Activated naive CD8-positive, alpha-beta T cell treated with anti-CD3 and anti-CD28 coated beads, Interleukin-2, amount 10 ng/mL, durations not matched to agents 7 days and 5 days (primary cell): ENCODE data around the gene SLC14A1. TPM values are rescaled to one million over a fixed set of nuclear protein-coding genes. Genes with fewer than 3 reads are reported as not detected.

Experiments used
- ATAC-seq: fragments of 150-1000 bp; cut with Tn5 transposase; one replicate; pipeline ENCODE4 v1.10.0; 2021; ENCODE audit warnings: low read depth, moderate library complexity
- POLR2A ChIA-PET: fragments of 350-600 bp; sonication (Branson Sonifier 250); formaldehyde crosslinking; loops from one replicate; lab custom pipeline; 2021; ENCODE audit warnings: antibody characterized with exemption; lab: Charles Lee
- DNase-seq: peaks from one replicate; pipeline ENCODE4 v3.0.0; 2021
- H3K27ac Mint-ChIP-seq: one replicate; pipeline ENCODE4 v1.8.0; 2022; ENCODE audit warnings: mild to moderate bottlenecking, mixed read lengths
- H3K27me3 Mint-ChIP-seq: one replicate; pipeline ENCODE4 v1.8.0; 2022; ENCODE audit warnings: mild to moderate bottlenecking, moderate library complexity, mixed read lengths
- H3K36me3 Mint-ChIP-seq: one replicate; pipeline ENCODE4 v1.8.0; 2021; ENCODE audit warnings: mild to moderate bottlenecking, mixed read lengths
- H3K4me1 Mint-ChIP-seq: one replicate; pipeline ENCODE4 v1.8.0; 2021; ENCODE audit warnings: mixed read lengths
- H3K4me3 Mint-ChIP-seq: one replicate; pipeline ENCODE4 v1.8.0; 2022; ENCODE audit warnings: mild to moderate bottlenecking, moderate library complexity, mixed read lengths
- H3K9me3 Mint-ChIP-seq: one replicate; pipeline ENCODE4 v1.8.0; 2021; ENCODE audit warnings: mixed read lengths
- total RNA-seq, 2 experiments: library from RNA; stranded (reverse); gene quantifications; one replicate each; pipeline ENCODE4 v1.2.3, GENCODE V29; 2021

The SLC14A1 gene
- total RNA-seq, 2 experiments from 2014 or later, result 3.1 to 3.5 TPM

DNA sequence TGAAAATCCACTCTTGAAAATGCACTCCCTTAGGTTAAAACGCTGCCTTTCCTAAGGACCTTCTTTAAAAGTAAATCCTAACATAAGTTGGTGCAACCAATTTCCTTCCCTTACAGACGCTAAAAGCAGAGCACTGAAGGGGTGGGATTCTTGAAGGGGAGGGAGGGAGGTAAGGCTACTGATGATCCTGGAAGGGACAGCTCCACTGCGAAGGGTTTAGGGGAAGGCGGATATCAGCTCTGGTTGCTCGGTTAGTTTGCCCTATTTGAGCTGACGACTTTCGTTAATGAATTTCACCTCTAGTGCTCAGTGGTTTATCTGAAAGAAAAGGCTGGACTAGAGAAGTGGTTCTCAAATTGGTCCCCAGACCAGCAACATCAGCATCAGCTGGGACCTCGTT, 51.8 kb downstream of the SLC14A1 start:
- POLR2A ChIA-PET, result interaction anchor here (0.6 kb wide), 1 partner anchor 100 kb away, joined by 3 read pairs; no protein-coding TSS in a partner anchor
- ATAC-seq, result no peak

DNA sequence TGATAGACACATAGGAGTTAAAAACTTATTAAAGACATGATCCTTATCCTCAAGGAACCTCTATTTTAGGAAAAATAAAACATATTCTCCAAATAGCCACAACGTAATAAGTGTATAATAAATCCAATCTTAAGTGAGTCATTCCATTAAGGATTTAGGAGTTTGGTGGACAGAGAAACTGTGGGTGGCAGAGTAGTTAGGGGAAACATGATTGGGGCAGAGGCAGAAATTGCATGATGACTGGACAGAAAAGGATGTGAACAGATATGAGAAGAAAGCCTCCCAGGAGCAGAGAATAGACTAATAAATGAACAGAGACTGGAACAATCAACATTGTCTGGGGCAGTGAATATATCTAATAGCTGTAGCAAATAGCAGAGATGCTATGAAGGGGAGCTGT, 53.4 kb downstream of the SLC14A1 start:
- DNase-seq, result no peak
- no peak for ATAC-seq
- POLR2A ChIA-PET, result no interaction called here
- Mint-ChIP-seq H3K4me1 (peaks cover 15% of the 10 kb centered on the region), H3K27me3 (peaks cover 41% of the 10 kb centered on the region), H3K36me3 (peaks cover 2% of the 10 kb centered on the region), H3K9me3 (no peaks in the 10 kb centered on the region), H3K27ac (no peak overlapping the region), H3K4me3 (no peak overlapping the region)

More for the DNA sequence above, 51.8 kb downstream of the SLC14A1 start:
- Mint-ChIP-seq H3K9me3 (peaks cover 1% of the 10 kb centered on the region), H3K4me1 (peaks cover 19% of the 10 kb centered on the region), H3K27me3 (peaks cover 53% of the 10 kb centered on the region), H3K27ac (no peak overlapping the region), H3K4me3 (peak overlapping the region; percentile 78), H3K36me3 (peaks cover 2% of the 10 kb centered on the region)
- DNase-seq, result no peak

DNA sequence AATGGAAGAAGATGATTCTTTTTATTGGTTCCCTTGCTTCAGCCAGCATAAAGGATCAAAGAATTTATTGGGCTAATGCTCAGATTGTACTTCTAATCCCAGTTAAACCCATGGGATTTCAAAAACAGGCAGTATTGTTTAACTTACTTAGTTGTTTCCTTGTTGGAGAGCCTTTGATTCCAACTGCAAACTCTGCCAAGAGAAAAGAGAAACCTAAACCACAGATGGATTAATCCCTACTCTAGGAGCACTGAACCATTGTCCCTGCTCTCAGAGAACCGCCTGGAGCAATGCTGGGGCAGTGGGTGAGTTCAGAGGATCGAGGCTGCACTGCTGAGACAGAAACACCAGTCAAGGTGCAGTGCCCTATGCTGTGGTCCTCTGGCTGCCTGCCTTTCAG, 56.6 kb downstream of the SLC14A1 start:
- Mint-ChIP-seq H3K4me1 (peaks cover 11% of the 10 kb centered on the region), H3K4me3 (no peak overlapping the region), H3K27me3 (peaks cover 43% of the 10 kb centered on the region), H3K27ac (no peak overlapping the region), H3K36me3 (peaks cover 2% of the 10 kb centered on the region), H3K9me3 (no peaks in the 10 kb centered on the region)
- no peak for ATAC-seq
- POLR2A ChIA-PET, result no interaction called here
- DNase-seq, result no peak

DNA sequence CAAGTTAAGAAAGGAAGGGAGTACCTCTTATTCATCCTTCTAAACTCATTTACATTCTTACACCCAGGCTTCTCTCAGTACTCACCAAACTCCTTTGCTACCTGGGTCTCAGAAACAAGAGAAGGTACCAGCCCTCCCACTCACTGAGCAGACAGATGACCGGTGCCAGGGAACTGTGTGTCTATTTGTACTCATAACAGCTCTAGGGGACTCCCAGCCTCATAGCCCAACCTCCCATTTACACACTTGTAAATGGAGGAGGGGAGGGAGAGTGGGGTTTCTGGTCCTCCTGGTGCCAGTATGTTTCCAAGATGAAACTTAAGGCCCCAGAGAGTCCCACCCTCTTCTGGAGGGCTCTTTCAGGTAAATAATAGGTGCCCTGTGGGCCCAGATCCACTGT, 58.7 kb downstream of the SLC14A1 start:
- no peak overlapping the region for H3K4me3 Mint-ChIP-seq
- DNase-seq (no peak), ATAC-seq (no peak)
- no peaks in the 10 kb centered on the region for H3K9me3 Mint-ChIP-seq
- POLR2A ChIA-PET, result no interaction called here
- H3K4me1 Mint-ChIP-seq, result peaks cover 11% of the 10 kb centered on the region
- no peaks in the 10 kb centered on the region for H3K36me3 Mint-ChIP-seq
- no peak overlapping the region for H3K27ac Mint-ChIP-seq
- H3K27me3 Mint-ChIP-seq, result peaks cover 22% of the 10 kb centered on the region

DNA sequence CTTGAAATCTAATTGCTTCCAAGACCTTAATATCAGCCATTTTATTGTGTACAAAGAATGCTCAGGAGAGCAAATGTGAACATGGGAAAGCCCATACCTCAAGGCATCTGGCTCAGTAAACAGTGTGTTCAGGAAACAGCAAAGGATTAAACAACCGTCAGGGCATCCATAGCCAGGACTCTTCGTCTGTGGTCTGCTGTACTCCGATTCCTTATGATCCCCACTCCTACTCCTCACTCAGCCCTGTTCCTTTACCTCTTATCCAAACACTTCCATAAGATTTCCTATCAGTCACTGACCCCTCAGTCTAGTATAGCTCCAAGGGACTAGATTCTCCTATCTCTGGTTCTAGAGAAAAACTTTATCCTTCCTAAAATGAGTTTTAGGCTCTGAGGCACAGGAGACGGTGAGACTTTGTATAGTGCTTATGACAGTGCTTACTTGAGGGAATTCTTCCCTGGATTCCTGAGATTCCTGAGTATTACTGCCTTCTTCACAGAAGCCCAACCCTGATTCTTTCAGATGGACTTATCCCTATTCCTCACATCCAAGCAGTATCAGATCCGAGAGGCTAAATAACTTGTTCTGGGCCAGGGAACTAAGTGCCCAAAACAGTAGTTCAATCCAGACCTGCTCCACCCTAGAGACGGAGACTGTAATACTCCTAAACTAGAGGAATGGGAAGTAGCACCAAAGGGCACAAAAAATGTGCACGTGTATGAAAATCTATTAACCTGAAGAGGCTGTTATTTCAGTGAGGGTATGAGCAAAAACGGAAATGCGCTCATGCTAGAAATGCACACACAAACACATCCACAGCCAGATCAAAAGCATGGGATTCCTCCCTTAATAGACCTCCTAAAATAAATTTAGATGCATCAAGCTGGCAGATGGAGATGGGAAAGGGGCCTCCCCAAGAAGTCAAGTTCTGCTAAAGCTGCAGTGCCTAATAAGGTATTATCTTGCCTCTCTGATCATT, 59.4 kb downstream of the SLC14A1 start:
- Mint-ChIP-seq H3K36me3 (no peaks in the 10 kb centered on the region), H3K27ac (no peak overlapping the region), H3K4me1 (peaks cover 11% of the 10 kb centered on the region), H3K27me3 (peaks cover 20% of the 10 kb centered on the region), H3K4me3 (no peak overlapping the region), H3K9me3 (no peaks in the 10 kb centered on the region)
- no peak for ATAC-seq
- POLR2A ChIA-PET, result no interaction called here
- DNase-seq, result no peak

DNA sequence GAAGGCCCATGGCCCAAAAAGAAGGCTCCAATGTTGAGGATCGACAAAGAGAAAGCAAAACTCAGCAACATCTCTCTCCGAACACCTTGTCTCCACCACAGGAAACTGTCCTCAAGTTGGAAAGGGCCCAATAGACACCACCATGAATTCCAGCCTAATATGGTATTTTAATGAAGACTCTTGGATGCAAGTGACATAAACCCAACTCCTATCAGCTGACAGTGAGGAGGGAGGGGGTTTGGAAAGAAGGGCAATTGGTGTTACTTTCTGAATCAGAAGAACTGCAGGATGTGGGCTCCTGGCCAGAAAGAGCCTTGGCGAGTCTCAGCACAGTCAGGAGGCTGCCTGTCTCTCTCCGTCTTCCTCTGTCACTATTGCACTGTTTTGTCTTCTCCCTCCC, 61.2 kb downstream of the SLC14A1 start:
- DNase-seq (no peak), ATAC-seq (peak; percentile 92)
- H3K27ac Mint-ChIP-seq, result peak overlapping the region; percentile 79
- H3K27me3 Mint-ChIP-seq, result peaks cover 13% of the 10 kb centered on the region
- peak overlapping the region; percentile 40 for H3K4me3 Mint-ChIP-seq
- no peaks in the 10 kb centered on the region for H3K36me3 Mint-ChIP-seq
- H3K4me1 Mint-ChIP-seq, result peaks cover 11% of the 10 kb centered on the region
- H3K9me3 Mint-ChIP-seq, result no peaks in the 10 kb centered on the region
- POLR2A ChIA-PET, result no interaction called here

DNA sequence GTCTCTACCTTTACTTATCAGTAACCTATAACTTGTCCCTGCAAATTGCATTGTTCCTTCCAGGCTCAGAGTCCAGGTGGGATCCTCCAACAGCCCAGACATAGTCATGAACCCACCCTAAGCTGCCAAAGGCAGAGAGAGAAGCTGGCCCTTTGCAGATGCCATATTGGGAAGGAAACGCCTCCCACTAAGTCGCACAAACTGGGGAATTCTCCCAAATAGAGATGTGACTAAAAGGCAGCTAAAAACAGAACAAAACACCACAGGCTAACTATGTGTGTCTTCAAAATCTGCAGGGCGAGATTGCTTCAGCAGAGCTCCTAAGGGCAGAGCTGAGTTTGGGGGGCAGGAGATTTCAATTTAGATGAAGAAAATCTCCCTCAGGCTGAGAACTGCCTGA, 63.0 kb downstream of the SLC14A1 start:
- ATAC-seq, result no peak
- POLR2A ChIA-PET, result no interaction called here
- Mint-ChIP-seq H3K4me3 (no peak overlapping the region), H3K27ac (no peak overlapping the region), H3K4me1 (peaks cover 11% of the 10 kb centered on the region), H3K9me3 (peaks cover 2% of the 10 kb centered on the region), H3K27me3 (peaks cover 13% of the 10 kb centered on the region), H3K36me3 (no peaks in the 10 kb centered on the region)
- no peak for DNase-seq

DNA sequence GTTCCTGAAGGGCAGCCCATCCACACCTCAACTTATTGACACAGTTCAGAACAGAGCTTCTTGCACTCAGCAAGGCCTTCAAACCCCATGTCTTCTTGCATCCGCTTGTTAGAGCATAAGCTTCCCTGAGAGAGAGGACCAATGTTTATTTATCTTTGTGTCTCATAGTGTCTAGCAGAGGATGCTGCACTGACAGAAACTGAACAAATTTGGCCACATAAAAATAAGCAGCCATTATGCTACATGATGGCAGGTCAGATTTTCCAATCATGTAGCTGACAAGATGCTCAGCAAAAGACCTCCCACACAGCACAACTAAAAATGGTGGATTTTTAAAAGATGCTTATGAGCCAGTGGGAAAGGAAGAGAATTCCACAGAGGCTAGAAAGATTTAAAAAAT, 63.4 kb downstream of the SLC14A1 start:
- no peak for DNase-seq
- H3K36me3 Mint-ChIP-seq, result no peaks in the 10 kb centered on the region
- POLR2A ChIA-PET, result interaction anchor here (0.7 kb wide), 1 partner anchor 14 kb away, joined by 4 read pairs; no protein-coding TSS in a partner anchor
- peaks cover 11% of the 10 kb centered on the region for H3K4me1 Mint-ChIP-seq
- H3K4me3 Mint-ChIP-seq, result no peak overlapping the region
- H3K27ac Mint-ChIP-seq, result no peak overlapping the region
- ATAC-seq, result no peak
- peaks cover 2% of the 10 kb centered on the region for H3K9me3 Mint-ChIP-seq
- H3K27me3 Mint-ChIP-seq, result peaks cover 13% of the 10 kb centered on the region

DNA sequence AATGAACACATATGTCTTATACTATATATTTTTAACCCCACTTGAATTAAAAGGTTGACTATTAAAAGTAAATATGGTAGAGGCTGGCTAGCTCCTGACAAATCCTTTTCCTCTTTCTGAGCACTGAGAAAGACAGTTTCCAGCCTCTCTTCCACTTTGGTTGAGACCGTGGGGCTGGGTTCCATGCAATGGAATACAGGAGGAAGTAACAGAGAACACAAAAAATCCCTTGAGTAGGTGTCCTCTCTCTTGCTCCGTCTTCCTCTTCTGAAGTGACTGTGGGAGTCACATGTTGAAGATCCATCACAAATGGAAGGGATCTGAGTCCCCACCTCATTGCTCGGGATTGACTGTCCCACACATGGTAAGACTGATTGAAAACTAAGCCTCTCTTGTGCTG, 64.9 kb downstream of the SLC14A1 start:
- DNase-seq (no peak), ATAC-seq (no peak)
- peaks cover 11% of the 10 kb centered on the region for H3K4me1 Mint-ChIP-seq
- no peak overlapping the region for H3K4me3 Mint-ChIP-seq
- peaks cover 5% of the 10 kb centered on the region for H3K9me3 Mint-ChIP-seq
- H3K27me3 Mint-ChIP-seq, result peaks cover 2% of the 10 kb centered on the region
- no peaks in the 10 kb centered on the region for H3K36me3 Mint-ChIP-seq
- H3K27ac Mint-ChIP-seq, result no peak overlapping the region
- POLR2A ChIA-PET, result no interaction called here

DNA sequence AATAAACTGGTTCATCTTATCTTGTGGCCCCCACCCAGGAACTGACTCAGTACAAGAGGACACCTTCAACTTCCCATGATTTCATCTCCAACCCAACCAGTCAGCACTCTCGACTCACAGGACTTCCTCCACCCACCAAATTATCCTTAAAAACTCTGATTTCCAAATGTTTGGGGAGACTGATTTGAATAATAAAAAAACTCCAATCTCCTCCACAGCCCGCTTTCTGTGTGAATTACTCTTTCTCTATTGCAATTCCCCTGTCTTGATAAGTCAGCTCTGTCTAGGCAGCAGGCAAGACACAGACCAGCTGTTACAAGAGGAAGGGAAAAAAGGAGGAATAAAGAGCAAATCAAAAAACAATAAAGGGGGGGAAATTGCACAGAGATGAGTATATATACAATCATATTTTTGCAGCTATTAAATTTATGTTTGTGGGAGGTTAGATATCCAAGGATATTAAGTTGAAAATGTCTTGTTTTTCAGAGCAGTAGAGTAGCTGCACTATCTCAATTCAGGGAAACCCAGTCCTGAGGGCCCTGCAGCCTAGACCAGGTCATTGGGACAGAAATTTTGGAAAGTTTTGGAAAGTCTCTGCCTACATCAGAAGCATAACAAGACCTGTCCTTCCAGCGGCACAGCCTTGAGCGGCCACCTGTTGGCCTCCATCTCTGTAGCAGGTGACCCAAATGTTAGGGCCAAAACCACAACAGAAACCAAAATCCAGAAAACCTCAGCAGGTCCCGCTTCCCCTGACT, 68.7 kb downstream of the SLC14A1 start:
- peaks cover 2% of the 10 kb centered on the region for H3K27me3 Mint-ChIP-seq
- H3K36me3 Mint-ChIP-seq, result no peaks in the 10 kb centered on the region
- H3K9me3 Mint-ChIP-seq, result peaks cover 5% of the 10 kb centered on the region
- POLR2A ChIA-PET, result no interaction called here
- H3K27ac Mint-ChIP-seq, result no peak overlapping the region
- DNase-seq (no peak), ATAC-seq (no peak)
- H3K4me3 Mint-ChIP-seq, result no peak overlapping the region
- no peaks in the 10 kb centered on the region for H3K4me1 Mint-ChIP-seq

DNA sequence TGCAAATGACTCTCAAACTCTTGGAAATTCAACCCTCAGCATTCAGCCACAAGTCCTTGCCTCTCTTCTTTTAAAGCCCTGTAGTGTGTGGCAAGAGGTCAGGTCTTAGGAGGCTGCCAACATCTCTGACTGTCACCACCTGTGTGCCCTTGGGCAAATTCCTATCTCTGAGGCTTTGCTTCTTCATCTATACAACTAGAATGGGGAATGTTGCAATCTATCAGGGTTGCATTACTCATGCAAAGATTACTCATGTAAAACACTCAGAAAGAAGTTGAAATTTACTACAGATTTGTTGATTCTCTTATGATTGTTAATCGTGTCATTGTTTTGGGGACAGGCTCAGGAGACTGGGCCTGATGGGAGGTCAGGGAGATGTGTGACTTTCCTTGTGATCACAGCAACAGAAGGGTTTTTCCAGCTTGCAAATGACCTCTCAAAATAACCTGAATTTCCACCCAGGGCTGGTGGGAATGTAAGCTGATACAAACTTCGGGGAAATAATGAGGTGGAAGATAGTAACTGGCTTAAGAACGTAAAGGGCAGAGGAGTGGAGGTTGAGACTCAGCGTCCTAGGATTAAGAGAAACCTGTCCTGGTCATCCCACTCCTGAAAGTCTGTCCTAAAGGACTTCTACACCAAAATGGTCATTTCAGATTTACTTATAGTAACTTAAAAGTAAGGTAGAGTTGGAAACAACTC, 69.4 kb downstream of the SLC14A1 start:
- H3K27ac Mint-ChIP-seq, result no peak overlapping the region
- H3K27me3 Mint-ChIP-seq, result peaks cover 6% of the 10 kb centered on the region
- DNase-seq, result no peak
- no peaks in the 10 kb centered on the region for H3K4me1 Mint-ChIP-seq
- H3K4me3 Mint-ChIP-seq, result no peak overlapping the region
- POLR2A ChIA-PET, result no interaction called here
- no peaks in the 10 kb centered on the region for H3K36me3 Mint-ChIP-seq
- H3K9me3 Mint-ChIP-seq, result peaks cover 5% of the 10 kb centered on the region
- ATAC-seq, result no peak

DNA sequence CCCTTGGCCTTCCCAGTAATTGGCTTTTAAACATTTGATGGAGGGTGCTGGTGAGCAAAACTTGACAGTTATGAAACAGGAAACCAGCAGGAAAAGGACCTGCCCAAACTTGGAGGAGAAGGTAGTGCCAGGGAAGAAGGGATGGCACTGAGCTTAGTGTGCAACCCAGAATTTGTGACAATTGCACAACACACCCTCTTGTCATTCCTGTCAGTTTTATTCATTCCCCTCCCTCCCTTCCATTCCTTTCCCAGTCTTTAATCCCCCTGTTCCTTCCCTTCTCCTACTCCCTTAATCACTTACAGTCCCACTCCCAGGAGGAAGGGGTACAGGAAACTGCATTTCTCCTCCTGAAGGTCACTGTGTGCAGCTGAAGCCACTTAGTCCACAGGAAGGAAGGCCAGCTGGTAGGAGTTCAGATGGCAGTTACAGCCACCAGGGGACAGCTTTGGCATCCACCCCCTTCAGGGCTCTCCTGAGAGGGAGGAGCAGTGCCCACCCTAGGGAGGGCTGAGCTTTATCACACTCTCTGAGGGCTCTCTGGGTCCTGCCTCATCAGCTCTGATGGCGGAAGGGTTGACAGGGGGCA, 77.5 kb downstream of the SLC14A1 start:
- H3K4me3 Mint-ChIP-seq, result no peak overlapping the region
- peaks cover 3% of the 10 kb centered on the region for H3K4me1 Mint-ChIP-seq
- POLR2A ChIA-PET, result no interaction called here
- ATAC-seq (no peak), DNase-seq (no peak)
- peaks cover 4% of the 10 kb centered on the region for H3K27me3 Mint-ChIP-seq
- H3K36me3 Mint-ChIP-seq, result no peaks in the 10 kb centered on the region
- H3K27ac Mint-ChIP-seq, result no peak overlapping the region
- H3K9me3 Mint-ChIP-seq, result peaks cover 9% of the 10 kb centered on the region
